Activated B cell treated with CpG ODN at 0.5 μM for 24 hours (primary cell): ENCODE results near the gene ZNF326. TPM values are rescaled to one million over a fixed set of nuclear protein-coding genes. Genes with fewer than 3 reads are reported as not detected.
"Not testable (repeated sequence)": the region's sequence is repeated elsewhere in the genome, so short reads cannot be mapped to it uniquely, and the experiment has no call there.

Experiments
- ATAC-seq: fragments of 200-7000 bp; cut with Tn5 transposase; one replicate; pipeline ENCODE4 v1.10.0; 2021; ENCODE audit warnings: low read depth, mild to moderate bottlenecking, moderate library complexity
- CTCF ChIA-PET: fragments of 350-600 bp; sonication (Branson Sonifier 250); formaldehyde crosslinking; loops from one replicate; lab custom pipeline; 2021; ENCODE audit warnings: antibody characterized with exemption; lab: Charles Lee
- POLR2A ChIA-PET: fragments of 350-600 bp; sonication (Branson Sonifier 250); formaldehyde crosslinking; loops from one replicate; lab custom pipeline; 2021; ENCODE audit warnings: antibody characterized with exemption; lab: Charles Lee
- DNase-seq: peaks from one replicate; pipeline ENCODE4 v3.0.0; 2022
- H3K27ac Mint-ChIP-seq: one replicate; pipeline ENCODE4 v1.8.0; 2020; ENCODE audit warnings: mixed read lengths
- H3K27me3 Mint-ChIP-seq: one replicate; pipeline ENCODE4 v1.8.0; 2021; ENCODE audit warnings: mixed read lengths
- H3K36me3 Mint-ChIP-seq: one replicate; pipeline ENCODE4 v1.8.0; 2021; ENCODE audit warnings: low read depth, mixed read lengths
- H3K4me1 Mint-ChIP-seq: one replicate; pipeline ENCODE4 v1.8.0; 2021; ENCODE audit warnings: mixed read lengths
- H3K4me3 Mint-ChIP-seq: one replicate; pipeline ENCODE4 v1.8.0; 2020; ENCODE audit warnings: mild to moderate bottlenecking, mixed read lengths
- H3K9me3 Mint-ChIP-seq: one replicate; pipeline ENCODE4 v1.8.0; 2020; ENCODE audit warnings: mixed read lengths
- intact Hi-C: fragments of 100-400 bp; cut with micrococcal nuclease; formaldehyde crosslinking; loops from one replicate; pipeline ENCODE4 v1.15.1; 2024
- total RNA-seq: library from RNA; stranded (reverse); gene quantifications from 2 replicates; pipeline ENCODE4 v1.2.3, GENCODE V29; 2022
- TF ChIP-seq, protein P1 (sequence below): fragments of 200-600 bp; IDR thresholded peaks from one replicate; pipeline ENCODE4 v1.8.0; 2022; ENCODE audit warnings: antibody characterized with exemption, mild to moderate bottlenecking

ZNF326 gene
- total RNA-seq, 1 donor from 2014 or later, result 30.3 TPM

DNA sequence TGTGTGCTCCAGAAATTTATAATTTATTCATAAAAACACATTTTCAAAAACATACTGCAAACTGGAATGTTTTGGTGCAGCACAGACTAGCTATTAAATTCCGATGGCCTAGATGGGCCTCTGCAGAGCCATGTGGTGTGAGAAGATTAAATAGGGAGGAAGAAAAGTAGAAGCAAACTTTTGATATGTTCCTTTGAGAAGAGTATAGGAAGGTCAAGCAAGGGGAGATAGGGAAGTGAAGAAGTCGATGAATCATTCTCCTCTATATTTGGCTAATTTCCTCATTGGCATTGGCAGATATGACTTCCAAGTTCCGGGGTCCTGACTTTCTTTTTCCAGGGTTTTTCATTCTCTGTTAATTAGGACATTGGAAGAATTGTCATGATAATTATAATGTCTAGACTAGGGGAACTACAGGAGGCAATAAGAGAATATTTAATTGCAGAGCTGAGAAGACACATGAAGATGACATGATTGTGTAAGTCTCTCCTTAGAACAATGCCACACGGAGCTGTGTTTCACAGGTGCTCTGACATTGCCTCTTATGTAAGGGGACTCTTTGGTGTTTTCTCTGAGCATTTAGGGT lies 19.3 kb upstream of the ZNF326 start:
- no peaks in the 10 kb centered on the region for H3K4me1 Mint-ChIP-seq
- intact Hi-C loops, result no loop called here
- TF ChIP-seq, protein P1, sequence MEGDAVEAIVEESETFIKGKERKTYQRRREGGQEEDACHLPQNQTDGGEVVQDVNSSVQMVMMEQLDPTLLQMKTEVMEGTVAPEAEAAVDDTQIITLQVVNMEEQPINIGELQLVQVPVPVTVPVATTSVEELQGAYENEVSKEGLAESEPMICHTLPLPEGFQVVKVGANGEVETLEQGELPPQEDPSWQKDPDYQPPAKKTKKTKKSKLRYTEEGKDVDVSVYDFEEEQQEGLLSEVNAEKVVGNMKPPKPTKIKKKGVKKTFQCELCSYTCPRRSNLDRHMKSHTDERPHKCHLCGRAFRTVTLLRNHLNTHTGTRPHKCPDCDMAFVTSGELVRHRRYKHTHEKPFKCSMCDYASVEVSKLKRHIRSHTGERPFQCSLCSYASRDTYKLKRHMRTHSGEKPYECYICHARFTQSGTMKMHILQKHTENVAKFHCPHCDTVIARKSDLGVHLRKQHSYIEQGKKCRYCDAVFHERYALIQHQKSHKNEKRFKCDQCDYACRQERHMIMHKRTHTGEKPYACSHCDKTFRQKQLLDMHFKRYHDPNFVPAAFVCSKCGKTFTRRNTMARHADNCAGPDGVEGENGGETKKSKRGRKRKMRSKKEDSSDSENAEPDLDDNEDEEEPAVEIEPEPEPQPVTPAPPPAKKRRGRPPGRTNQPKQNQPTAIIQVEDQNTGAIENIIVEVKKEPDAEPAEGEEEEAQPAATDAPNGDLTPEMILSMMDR, result no peak
- H3K27me3 Mint-ChIP-seq, result no peaks in the 10 kb centered on the region
- no peaks in the 10 kb centered on the region for H3K9me3 Mint-ChIP-seq
- no peak overlapping the region for H3K27ac Mint-ChIP-seq
- ChIA-PET CTCF (interaction anchor here (0.9 to 1.2 kb wide), 2 partner anchors 10 to 171 kb away, joined by 3 read pairs; no protein-coding TSS in a partner anchor), POLR2A (interaction anchor here (0.6 kb wide), 1 partner anchor 7 kb away, joined by 4 read pairs; no protein-coding TSS in a partner anchor)
- no peak overlapping the region for H3K4me3 Mint-ChIP-seq
- H3K36me3 Mint-ChIP-seq, result no peaks in the 10 kb centered on the region
- ATAC-seq (no peak), DNase-seq (no peak)

DNA sequence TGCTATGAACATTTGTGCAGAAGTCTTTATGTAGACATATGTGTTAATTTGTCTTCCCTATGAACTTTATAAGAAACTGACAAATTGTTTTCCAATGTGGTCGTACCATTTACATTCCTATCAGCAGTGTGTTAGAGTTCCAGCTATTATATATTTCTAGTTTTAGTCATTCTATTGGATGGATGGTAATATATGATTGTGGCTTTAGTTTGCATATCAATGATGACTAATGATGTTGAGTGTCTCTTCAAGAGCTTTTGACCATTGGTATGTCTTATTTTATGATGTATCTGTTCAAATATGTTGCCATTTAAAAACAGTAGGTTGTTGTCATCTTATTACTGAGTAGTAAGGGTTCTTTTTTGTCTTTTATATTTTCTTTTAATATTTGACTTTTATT lies 16.2 kb upstream of the ZNF326 start:
- intact Hi-C loops, result no loop called here
- ChIA-PET CTCF (interaction anchor here (0.9 kb wide), 1 partner anchor 135 kb away, joined by 3 read pairs; no protein-coding TSS in a partner anchor), POLR2A (interaction anchor here (0.6 kb wide), 1 partner anchor 136 kb away, joined by 3 read pairs; no protein-coding TSS in a partner anchor)
- no peaks in the 10 kb centered on the region for H3K4me1 Mint-ChIP-seq
- H3K4me3 Mint-ChIP-seq, result no peak overlapping the region
- no peaks in the 10 kb centered on the region for H3K36me3 Mint-ChIP-seq
- H3K27ac Mint-ChIP-seq, result no peak overlapping the region
- DNase-seq (no peak), ATAC-seq (no peak)
- H3K27me3 Mint-ChIP-seq, result no peaks in the 10 kb centered on the region
- TF ChIP-seq, protein P1, result no peak
- H3K9me3 Mint-ChIP-seq, result no peaks in the 10 kb centered on the region

DNA sequence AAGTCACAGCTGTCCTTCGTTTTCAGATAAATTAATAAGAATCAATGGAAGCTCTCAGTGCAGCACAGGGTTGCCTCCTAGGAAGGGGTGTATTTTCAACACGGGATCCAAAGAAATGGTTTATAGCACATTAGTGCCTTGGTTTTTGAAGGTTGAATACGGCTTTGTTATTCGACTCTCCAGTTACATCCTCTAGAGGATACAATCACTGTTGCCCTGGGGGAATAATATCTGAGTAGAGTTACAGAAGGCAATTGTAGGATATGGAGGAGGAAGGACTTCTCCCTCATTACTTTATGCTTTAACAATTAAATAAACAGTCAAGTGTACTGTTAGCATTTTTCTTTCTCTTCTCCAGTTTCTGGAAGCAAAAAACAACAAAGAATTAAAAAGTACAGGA lies 14.3 kb upstream of the ZNF326 start:
- ATAC-seq, result no peak
- no peak overlapping the region for H3K4me3 Mint-ChIP-seq
- no peaks in the 10 kb centered on the region for H3K4me1 Mint-ChIP-seq
- H3K27ac Mint-ChIP-seq, result no peak overlapping the region
- DNase-seq, result no peak
- TF ChIP-seq, protein P1, result no peak
- intact Hi-C loops, result no loop called here
- no peaks in the 10 kb centered on the region for H3K9me3 Mint-ChIP-seq
- no peaks in the 10 kb centered on the region for H3K36me3 Mint-ChIP-seq
- H3K27me3 Mint-ChIP-seq, result no peaks in the 10 kb centered on the region
- ChIA-PET CTCF (no interaction called here), POLR2A (no interaction called here)

DNA sequence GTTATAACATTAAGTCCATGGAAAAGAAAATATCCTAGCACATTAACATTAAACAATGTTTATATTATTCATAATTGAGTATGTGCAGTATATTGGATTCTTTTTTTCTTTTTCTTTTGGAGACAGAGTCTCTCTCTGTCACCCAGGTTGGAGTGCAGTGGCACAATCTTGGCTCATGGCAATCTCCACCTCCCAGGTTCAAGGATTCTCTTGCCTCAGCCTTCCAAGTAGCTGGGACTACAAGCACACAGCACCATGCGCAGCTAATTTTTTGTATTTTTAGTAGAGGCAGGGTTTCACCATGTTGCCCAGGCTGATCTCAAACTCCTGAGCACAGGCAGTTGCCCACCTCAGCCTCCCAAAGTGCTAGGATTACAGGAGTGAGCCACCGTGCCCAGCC lies 12.1 kb upstream of the ZNF326 start:
- H3K27ac Mint-ChIP-seq, intact Hi-C loops, H3K4me1 Mint-ChIP-seq, H3K36me3 Mint-ChIP-seq, CTCF ChIA-PET, ATAC-seq, H3K27me3 Mint-ChIP-seq, H3K9me3 Mint-ChIP-seq, DNase-seq, H3K4me3 Mint-ChIP-seq, POLR2A ChIA-PET: not testable (repeated sequence)

DNA sequence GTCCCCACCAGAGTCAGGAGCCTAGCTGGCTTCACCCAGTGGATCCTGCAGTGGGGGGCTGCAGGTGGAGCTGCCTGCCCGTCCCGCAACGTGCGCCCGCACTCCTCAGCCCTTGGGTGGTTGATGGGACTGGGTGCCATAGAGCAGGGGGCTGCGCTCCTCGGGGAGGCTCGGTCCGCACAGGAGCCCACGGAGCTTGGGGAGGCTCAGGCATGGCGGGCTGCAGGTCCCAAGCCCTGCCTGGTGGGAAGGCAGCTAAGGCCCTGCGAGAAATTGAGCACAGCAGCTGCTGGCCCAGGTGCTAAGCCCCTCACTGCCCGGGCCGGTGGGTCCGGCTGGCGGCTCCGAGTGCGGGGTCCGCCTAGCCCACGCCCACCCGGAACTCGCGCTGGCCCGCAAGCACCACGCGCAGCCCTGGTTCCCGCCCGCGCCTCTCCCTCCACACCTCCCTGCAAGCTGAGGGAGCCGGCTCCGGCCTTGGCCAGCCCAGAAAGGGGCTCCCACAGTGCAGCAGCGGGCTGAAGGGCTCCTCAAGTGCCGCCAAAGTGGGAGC lies 10.3 kb upstream of the ZNF326 start:
- H3K27me3 Mint-ChIP-seq, intact Hi-C loops, H3K27ac Mint-ChIP-seq, POLR2A ChIA-PET, H3K4me1 Mint-ChIP-seq, H3K9me3 Mint-ChIP-seq, ATAC-seq, H3K36me3 Mint-ChIP-seq, H3K4me3 Mint-ChIP-seq, DNase-seq: not testable (repeated sequence)
- CTCF ChIA-PET, result interaction anchor here (4.4 to 6.2 kb wide), 2 partner anchors 142 to 180 kb away, joined by 32 to 47 read pairs; no protein-coding TSS in a partner anchor

DNA sequence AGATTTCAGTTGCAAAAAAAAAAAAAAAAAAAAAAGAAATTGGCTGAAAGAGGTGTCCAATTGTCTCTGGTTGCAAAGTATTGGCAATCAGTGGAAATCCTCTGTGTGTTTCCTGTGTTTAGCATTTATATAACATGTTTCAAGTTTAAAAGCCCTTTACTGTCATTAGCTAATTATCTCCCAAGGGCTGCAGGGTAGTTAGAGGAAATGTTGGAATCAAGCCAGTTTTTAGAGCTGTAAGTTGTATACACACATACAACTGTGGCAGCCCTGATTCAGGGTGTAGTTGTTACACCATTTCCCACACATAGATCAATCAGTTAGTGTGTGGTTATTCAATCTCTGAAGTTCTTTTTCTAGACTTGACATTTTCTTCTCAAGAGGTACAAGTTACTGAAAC lies 8.9 kb upstream of the ZNF326 start:
- Mint-ChIP-seq H3K4me1 (no peaks in the 10 kb centered on the region), H3K27ac (no peak overlapping the region), H3K36me3 (no peaks in the 10 kb centered on the region), H3K4me3 (no peak overlapping the region), H3K9me3 (no peaks in the 10 kb centered on the region), H3K27me3 (no peaks in the 10 kb centered on the region)
- ChIA-PET CTCF (interaction anchor here (0.6 to 6.2 kb wide), 6 partner anchors 10 to 223 kb away, joined by 3 to 47 read pairs (median 4); no protein-coding TSS in a partner anchor), POLR2A (interaction anchor here (0.7 kb wide), 2 partner anchors 13 to 988 kb away, joined by 4 to 9 read pairs; no protein-coding TSS in a partner anchor)
- no peak for ATAC-seq
- intact Hi-C loops, result loop anchor here (2.0 kb wide), 2 partner anchors 353 to 465 kb away; partner anchors contain the start of gene LRRC8C
- no peak for DNase-seq
- TF ChIP-seq, protein P1, result no peak
